Endothelial cell of umbilical vein (primary cell): ENCODE results near the gene NTN5. TPM values are rescaled to one million over a fixed set of nuclear protein-coding genes. Genes with fewer than 3 reads are reported as not detected.

Source experiments
- BruUV-seq: library from RNA; stranded (reverse); fragments of 400-500 nt; replicated peaks from 2 replicates; lab custom pipeline; 2021; lab: Mats Ljungman, UMichigan
- CTCF ChIA-PET: fragments of 300-600, 350-600 bp; sonication (Branson Sonifier 250); formaldehyde crosslinking; loops from one replicate; lab custom pipeline; 2021; ENCODE audit warnings: antibody characterized with exemption, inconsistent platforms; lab: Charles Lee
- POLR2A ChIA-PET: fragments of 300-600, 350-600 bp; sonication (Branson Sonifier 250); formaldehyde crosslinking; loops from one replicate; lab custom pipeline; 2021; ENCODE audit warnings: antibody characterized with exemption, inconsistent platforms; lab: Charles Lee
- DNase-seq: peaks from one replicate; pipeline ENCODE4 v3.0.0-alpha.2; 2011; ENCODE audit warnings: low read depth, low spot score
- FAIRE-seq: peaks from 2 replicates; lab custom pipeline; 2011; peaks lifted over from hg19 to GRCh38; lab: Jason Lieb, UNC
- H2AFZ ChIP-seq: 2 replicates; pipeline ENCODE4 v1.6.0; 2012; ENCODE audit warnings: low read depth, low read length, control low read depth, inconsistent platforms
- H3K27ac ChIP-seq: 2 replicates; pipeline ENCODE4 v1.5.1; 2011; ENCODE audit warnings: low read depth, mild to moderate bottlenecking, control low read depth, low read length, moderate library complexity; ENCODE audit not compliant: insufficient read depth
- H3K27me3 ChIP-seq, 2 experiments: 2 replicates each; pipeline versions ENCODE4 v1.6.0 to v1.6.1; 2011; ENCODE audit warnings: low read length in 2 of 2, mixed read lengths in 1 of 2; ENCODE audit not compliant: control insufficient read depth in 2 of 2, insufficient read depth in 2 of 2
- H3K36me3 ChIP-seq, 2 experiments: 2 replicates in 1 of 2; 3 replicates in 1 of 2; pipeline ENCODE4 v1.5.1; 2011; ENCODE audit warnings: low read length in 2 of 2, mild to moderate bottlenecking in 1 of 2, moderate library complexity in 1 of 2; ENCODE audit not compliant: control insufficient read depth in 2 of 2, insufficient read depth in 2 of 2; ENCODE audit errors: extremely low read depth in 1 of 2
- H3K4me1 ChIP-seq: 3 replicates; pipeline ENCODE4 v1.5.1; 2011; ENCODE audit warnings: mild to moderate bottlenecking, low read length; ENCODE audit not compliant: control insufficient read depth, insufficient read depth; ENCODE audit errors: extremely low read depth
- H3K4me2 ChIP-seq: 2 replicates; pipeline ENCODE4 v1.6.1; 2011; ENCODE audit warnings: low read length, control low read depth, mixed read lengths; ENCODE audit not compliant: insufficient read depth
- H3K4me3 ChIP-seq, 3 experiments: fragments of 200-600 bp in 1 of 3; sonication (generic), shearing (Covaris generic) in 1 of 3; replicated peaks in 1 of 3; 2 replicates each; pipeline ENCODE4 v1.5.1; 2011 to 2016; ENCODE audit warnings: control low read depth in 3 of 3, low read length in 3 of 3, mild to moderate bottlenecking in 2 of 3, inconsistent platforms in 1 of 3, low read depth in 1 of 3, moderate library complexity in 1 of 3; ENCODE audit not compliant: insufficient read depth in 1 of 3
- H3K79me2 ChIP-seq: 2 replicates; pipeline ENCODE4 v1.6.0; 2012; ENCODE audit warnings: low read length, inconsistent platforms; ENCODE audit not compliant: control insufficient read depth, insufficient read depth
- H3K9ac ChIP-seq: replicated peaks from 2 replicates; pipeline ENCODE3; 2011; ENCODE audit warnings: low read length, control low read depth; ENCODE audit not compliant: insufficient read depth; ENCODE audit errors: extremely low read depth
- H3K9me1 ChIP-seq: replicated peaks from 3 replicates; pipeline ENCODE4 v1.6.0; 2011; ENCODE audit warnings: mild to moderate bottlenecking, low read length; ENCODE audit not compliant: control insufficient read depth, insufficient read depth; ENCODE audit errors: extremely low read depth
- H3K9me3 ChIP-seq: replicated peaks from 2 replicates; pipeline ENCODE4 v1.5.1; 2012; ENCODE audit warnings: low read length, inconsistent platforms; ENCODE audit not compliant: control insufficient read depth, insufficient read depth
- H4K20me1 ChIP-seq: replicated peaks from 2 replicates; pipeline ENCODE3; 2011; ENCODE audit warnings: mild to moderate bottlenecking, low read length; ENCODE audit not compliant: control insufficient read depth, insufficient read depth; ENCODE audit errors: extremely low read depth
- FOS ChIP-seq: IDR thresholded peaks from 2 replicates; pipeline ENCODE4 v1.6.1; 2011; ENCODE audit warnings: mild to moderate bottlenecking, low read length, moderate library complexity, borderline replicate concordance; ENCODE audit not compliant: insufficient read depth
- GATA2 ChIP-seq: IDR thresholded peaks from 2 replicates; pipeline ENCODE4 v1.7.0; 2011; ENCODE audit warnings: low read depth, mild to moderate bottlenecking, moderate library complexity, mixed read lengths, low read length; ENCODE audit not compliant: insufficient read length, insufficient read depth
- JUN ChIP-seq: IDR thresholded peaks from 2 replicates; pipeline ENCODE4 v1.6.1; 2011; ENCODE audit warnings: borderline replicate concordance, low read depth; ENCODE audit not compliant: insufficient read length, insufficient read depth
- MYC ChIP-seq: IDR thresholded peaks from one replicate; pipeline ENCODE4 v1.6.1; 2011; ENCODE audit warnings: mild to moderate bottlenecking, low read depth, low read length
- POLR2AphosphoS5 ChIP-seq: IDR thresholded peaks from 2 replicates; pipeline ENCODE4 v1.6.1; 2012; ENCODE audit warnings: low read depth, mild to moderate bottlenecking, control low read depth, low read length, moderate library complexity; ENCODE audit not compliant: insufficient read depth
- dilution Hi-C: fragments of 300-500 bp; cut with MboI; formaldehyde crosslinking; loops from one replicate; pipeline ENCODE4 v1.15.0; 2019; ENCODE audit warnings: low sequenced_read_pairs; ENCODE audit not compliant: extremely low pct_ligation_motif_present
- intact Hi-C: fragments of 100-400 bp; cut with micrococcal nuclease; formaldehyde crosslinking; loops from one replicate; pipeline ENCODE4 v1.10.0; 2022
- polyA plus RNA-seq, 4 experiments: library from polyadenylated mRNA; depleted of rRNA in 3 of 4; stranded (reverse) in 3 of 4; unstranded in 1 of 4; fragments of >200 nt; gene quantifications; 2 replicates each; pipeline versions ENCODE4 v1.2.1 to v1.2.3, GENCODE V29; 2011 to 2012; ENCODE audit warnings: missing spikeins in 1 of 4
- total RNA-seq: library from RNA; stranded (reverse); gene quantifications from 2 replicates; pipeline ENCODE4 v1.2.3, GENCODE V29; 2021
- TF ChIP-seq, protein P1 (sequence below), 2 donors: IDR thresholded peaks; 1 replicate in 1 of 2; 2 replicates in 1 of 2; pipeline ENCODE4 v1.5.1; 2011; ENCODE audit warnings: low read length in 2 of 2, mild to moderate bottlenecking in 2 of 2, moderate library complexity in 2 of 2, control low read depth in 1 of 2, inconsistent platforms in 1 of 2, low read depth in 1 of 2; ENCODE audit not compliant: insufficient read depth in 1 of 2; ENCODE audit errors: extremely low read depth in 1 of 2

The NTN5 gene
- total and polyA plus RNA-seq, 2 donors (not counting 3 experiments of a cell fraction or from before 2014, with no cell fraction given) = 0.11 TPM; not detected in 1

DNA sequence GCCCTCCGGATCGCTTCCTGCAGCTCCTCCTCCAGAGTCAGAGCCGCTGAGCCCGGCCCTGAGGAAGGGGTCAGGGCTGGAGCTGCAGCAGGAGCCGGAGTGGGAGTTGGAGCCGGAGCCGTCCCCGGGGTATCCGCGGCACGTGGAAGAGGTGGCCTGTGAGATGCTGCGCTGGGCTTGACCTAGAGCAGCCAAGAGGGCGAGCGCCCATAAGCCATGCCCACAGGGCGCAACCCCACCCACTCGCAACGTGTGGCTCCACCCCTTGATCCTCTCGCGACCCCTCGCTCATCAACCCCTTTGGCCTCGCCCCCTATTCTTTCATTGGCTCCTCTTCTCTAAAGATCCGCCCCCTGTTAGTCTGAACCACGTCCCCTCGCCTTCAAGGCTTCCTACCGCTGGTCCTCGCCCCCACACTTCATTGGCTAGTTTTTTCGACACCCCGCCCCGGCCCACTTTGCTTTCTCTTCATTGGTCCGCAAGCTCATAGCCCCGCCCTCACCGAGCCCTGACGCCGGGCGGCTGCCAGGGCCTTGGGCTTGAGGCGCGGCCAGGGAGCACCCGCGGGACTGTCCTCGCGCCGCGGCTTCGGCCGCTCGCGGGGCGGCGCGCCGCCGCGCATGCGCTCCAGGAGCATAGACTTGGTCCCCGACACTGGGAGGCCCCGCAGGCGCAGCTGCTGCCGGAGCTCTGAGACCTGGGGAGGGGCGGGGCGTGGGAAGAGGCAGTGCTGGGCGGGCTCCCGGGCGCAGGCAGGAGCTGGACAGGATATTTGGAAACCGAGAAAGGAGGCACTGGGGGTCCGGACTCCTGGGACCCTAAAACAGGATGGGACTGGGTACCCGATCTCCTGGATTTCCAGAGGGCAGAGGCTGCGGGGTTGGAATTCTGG, 41.3 kb upstream of the NTN5 start:
- Histone ChIP-seq H3K4me3 (peak overlapping the region; percentile 37 to 63 (median 50)), H3K9ac (peak overlapping the region; percentile 76), H3K27ac (peak overlapping the region; percentile 52), H4K20me1 (no peaks in the 10 kb centered on the region), H3K4me1 (peaks cover 15% of the 10 kb centered on the region), H3K79me2 (no peaks in the 10 kb centered on the region), H3K27me3 (no peaks in the 10 kb centered on the region), H2AFZ (peak overlapping the region; percentile 85), H3K4me2 (peak overlapping the region; percentile 72), H3K9me1 (no peaks in the 10 kb centered on the region), H3K36me3 (no peaks in the 10 kb centered on the region), H3K9me3 (no peaks in the 10 kb centered on the region)
- intact Hi-C loops (loop anchor here (1.0 kb wide), 4 partner anchors 11 to 68 kb away; partner anchors contain the start of genes CA11 and RASIP1), dilution Hi-C loops (no loop called here)
- FAIRE-seq = peak; percentile 98
- peak; percentile 100 for DNase-seq
- CTCF ChIA-PET = interaction anchor here (0.9 to 3.9 kb wide), 10 partner anchors 9 to 256 kb away, joined by 3 to 29 read pairs (median 11); partner anchors contain the start of genes CA11 and FUT2
- BruUV-seq = no TSS peak
- POLR2A ChIA-PET = no interaction called here
- TF ChIP-seq FOS (no peak), MYC (no peak), POLR2AphosphoS5 (no peak), JUN (no peak), GATA2 (no peak)
- TF ChIP-seq, protein P1, sequence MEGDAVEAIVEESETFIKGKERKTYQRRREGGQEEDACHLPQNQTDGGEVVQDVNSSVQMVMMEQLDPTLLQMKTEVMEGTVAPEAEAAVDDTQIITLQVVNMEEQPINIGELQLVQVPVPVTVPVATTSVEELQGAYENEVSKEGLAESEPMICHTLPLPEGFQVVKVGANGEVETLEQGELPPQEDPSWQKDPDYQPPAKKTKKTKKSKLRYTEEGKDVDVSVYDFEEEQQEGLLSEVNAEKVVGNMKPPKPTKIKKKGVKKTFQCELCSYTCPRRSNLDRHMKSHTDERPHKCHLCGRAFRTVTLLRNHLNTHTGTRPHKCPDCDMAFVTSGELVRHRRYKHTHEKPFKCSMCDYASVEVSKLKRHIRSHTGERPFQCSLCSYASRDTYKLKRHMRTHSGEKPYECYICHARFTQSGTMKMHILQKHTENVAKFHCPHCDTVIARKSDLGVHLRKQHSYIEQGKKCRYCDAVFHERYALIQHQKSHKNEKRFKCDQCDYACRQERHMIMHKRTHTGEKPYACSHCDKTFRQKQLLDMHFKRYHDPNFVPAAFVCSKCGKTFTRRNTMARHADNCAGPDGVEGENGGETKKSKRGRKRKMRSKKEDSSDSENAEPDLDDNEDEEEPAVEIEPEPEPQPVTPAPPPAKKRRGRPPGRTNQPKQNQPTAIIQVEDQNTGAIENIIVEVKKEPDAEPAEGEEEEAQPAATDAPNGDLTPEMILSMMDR (IDR thresholded peaks at IDR 0.05; ENCODE audit: extremely low read depth in 1 of 2, insufficient read depth in 1 of 2, low read depth in 1 of 2, low read length in 2 of 2) = no peak
